Measurements from ENCODE around the gene PPIL6.

GRCh38 chr6:109406196-109406595 is 34.2 kb downstream of the PPIL6 start:
- TF ChIP-seq CTCF (conservative IDR thresholded peaks at IDR 0.05; ENCODE audit: low read depth, low read length) (no peak), EZH2 (IDR thresholded peaks at IDR 0.05; ENCODE audit: low read length, unreplicated experiment) (no peak), EZH2phosphoT487 (IDR thresholded peaks at IDR 0.05; ENCODE audit: borderline replicate concordance, low read length) (no peak)
